ENCODE results near the gene SLC30A4. TPM values are rescaled to one million over a fixed set of nuclear protein-coding genes. Genes with fewer than 3 reads are reported as not detected.

The SLC30A4 gene
- total and polyA plus RNA-seq, 2 donors (not counting 1 experiment from before 2014, with no cell fraction given), result 6.7 to 9.1 TPM

DNA sequence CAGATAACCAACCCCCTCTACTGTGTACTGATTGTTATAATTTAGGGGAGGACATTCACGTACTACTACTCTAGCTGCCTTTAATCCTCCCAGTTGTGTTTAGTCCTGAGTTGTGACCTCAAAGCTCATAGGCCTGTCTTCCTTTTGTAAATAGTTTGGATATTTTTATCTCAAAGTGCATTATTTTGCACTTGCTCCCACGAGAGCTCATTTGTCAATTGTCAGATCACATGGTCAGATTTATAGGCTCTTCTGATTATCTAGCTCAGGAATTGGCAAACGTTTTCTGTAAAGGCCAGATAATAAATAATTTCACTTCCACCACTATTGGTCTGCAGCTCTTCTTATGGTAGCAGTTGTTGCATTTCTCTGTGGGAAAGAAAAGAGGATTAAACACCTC, 14.4 kb upstream of the SLC30A4 start:
- no peak overlapping the region for H3K4me2 ChIP-seq (replicated peaks; ENCODE audit: low read depth, low read length, poor library complexity, severe bottlenecking)
- H2AFZ ChIP-seq (ENCODE audit: insufficient read depth, low read depth, low read length, poor library complexity, severe bottlenecking), result no peak overlapping the region
- POLR2A ChIA-PET, result no interaction called here
- Mint-ChIP-seq H3K4me1 (no peaks in the 10 kb centered on the region), H3K4me3 (no peak overlapping the region), H3K9me3 (ENCODE audit: insufficient read depth) (no peaks in the 10 kb centered on the region), H3K27ac (no peak overlapping the region), H3K27me3 (peaks cover 3% of the 10 kb centered on the region)
- H3K4me3 ChIP-seq (ENCODE audit: control extremely low read depth in 1 of 5, extremely low read depth in 1 of 5, insufficient read depth in 1 of 5, low read depth in 2 of 5, low read length in 4 of 5), result no peak overlapping the region
- no CpG with 5 or more reads among the region's 3 CpGs for WGBS (ENCODE audit: insufficient coverage)
- no peak overlapping the region for H3K9ac ChIP-seq (ENCODE audit: low read length)
- intact Hi-C loops (cut with micrococcal nuclease), result no loop called here
- H3K4me1 ChIP-seq (ENCODE audit: control insufficient read depth in 2 of 2, insufficient read depth in 2 of 2, low read length in 2 of 2), result no peaks in the 10 kb centered on the region
- CTCF ChIA-PET, result no interaction called here
- TF ChIP-seq, protein P1, sequence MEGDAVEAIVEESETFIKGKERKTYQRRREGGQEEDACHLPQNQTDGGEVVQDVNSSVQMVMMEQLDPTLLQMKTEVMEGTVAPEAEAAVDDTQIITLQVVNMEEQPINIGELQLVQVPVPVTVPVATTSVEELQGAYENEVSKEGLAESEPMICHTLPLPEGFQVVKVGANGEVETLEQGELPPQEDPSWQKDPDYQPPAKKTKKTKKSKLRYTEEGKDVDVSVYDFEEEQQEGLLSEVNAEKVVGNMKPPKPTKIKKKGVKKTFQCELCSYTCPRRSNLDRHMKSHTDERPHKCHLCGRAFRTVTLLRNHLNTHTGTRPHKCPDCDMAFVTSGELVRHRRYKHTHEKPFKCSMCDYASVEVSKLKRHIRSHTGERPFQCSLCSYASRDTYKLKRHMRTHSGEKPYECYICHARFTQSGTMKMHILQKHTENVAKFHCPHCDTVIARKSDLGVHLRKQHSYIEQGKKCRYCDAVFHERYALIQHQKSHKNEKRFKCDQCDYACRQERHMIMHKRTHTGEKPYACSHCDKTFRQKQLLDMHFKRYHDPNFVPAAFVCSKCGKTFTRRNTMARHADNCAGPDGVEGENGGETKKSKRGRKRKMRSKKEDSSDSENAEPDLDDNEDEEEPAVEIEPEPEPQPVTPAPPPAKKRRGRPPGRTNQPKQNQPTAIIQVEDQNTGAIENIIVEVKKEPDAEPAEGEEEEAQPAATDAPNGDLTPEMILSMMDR (IDR thresholded peaks at IDR 0.05), result no peak
- TF ChIP-seq EZH2 (IDR thresholded peaks at IDR 0.05; ENCODE audit: borderline replicate concordance, insufficient read depth, low read depth, low read length, poor library complexity, severe bottlenecking), result no peak
- H3K79me2 ChIP-seq (ENCODE audit: control insufficient read depth, insufficient read depth, low read length), result no peaks in the 10 kb centered on the region
- no peaks in the 10 kb centered on the region for H3K27me3 ChIP-seq (replicated peaks in 1 of 4; ENCODE audit: control extremely low read depth in 1 of 4, control insufficient read depth in 3 of 4, insufficient read depth in 4 of 4, low read length in 3 of 4)
- H3K27ac ChIP-seq (ENCODE audit: low read length in 2 of 2), result no peak overlapping the region
- DNase-seq, result no peak
- H3K36me3 ChIP-seq (replicated peaks in 1 of 2; ENCODE audit: control extremely low read depth in 1 of 2, control insufficient read depth in 1 of 2, extremely low read depth in 1 of 2, insufficient read depth in 2 of 2, low read length in 1 of 2), result no peaks in the 10 kb centered on the region
- H3K9me3 ChIP-seq (ENCODE audit: control extremely low read depth in 1 of 3, control insufficient read depth in 2 of 3, insufficient read depth in 1 of 3, low read length in 2 of 3), result no peaks in the 10 kb centered on the region
- ATAC-seq (ENCODE audit: low read depth), result no peak
- H4K20me1 ChIP-seq (ENCODE audit: control insufficient read depth, insufficient read depth, low read length, poor library complexity, severe bottlenecking), result no peaks in the 10 kb centered on the region

DNA sequence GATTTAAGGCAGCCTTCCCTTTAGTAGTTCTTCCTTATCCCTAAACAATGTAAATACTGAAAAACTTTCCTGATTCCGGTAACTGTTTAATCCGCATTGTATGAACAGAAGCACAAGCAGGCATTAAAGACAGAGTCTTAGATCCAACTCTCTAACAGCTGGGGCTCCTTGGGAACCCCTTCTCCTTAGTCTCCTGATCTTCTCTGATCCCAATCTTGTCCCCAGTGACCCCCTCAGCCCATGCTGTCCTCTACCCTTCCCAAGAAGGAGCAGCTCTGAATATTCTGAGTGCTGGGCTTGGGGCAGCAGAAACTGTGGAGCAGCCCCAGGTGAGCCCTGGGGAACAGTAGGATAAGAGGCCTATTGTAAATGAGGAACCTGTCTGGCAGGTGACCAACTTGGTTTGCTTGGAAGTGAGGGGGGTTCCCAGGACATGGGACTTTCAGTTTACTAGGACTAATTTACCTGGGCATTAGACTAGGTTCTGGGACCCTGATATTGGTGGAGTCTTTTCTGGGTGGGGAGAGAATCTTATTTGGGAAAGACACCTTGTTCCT, 13.0 kb upstream of the SLC30A4 start:
- H3K27me3 ChIP-seq (replicated peaks in 1 of 4; ENCODE audit: control extremely low read depth in 1 of 4, control insufficient read depth in 3 of 4, insufficient read depth in 4 of 4, low read length in 3 of 4), result no peaks in the 10 kb centered on the region
- WGBS (ENCODE audit: insufficient coverage), result 93% methylated on average over 2 of the region's 2 CpGs
- ChIA-PET POLR2A (no interaction called here), CTCF (interaction anchor here (1.2 kb wide), 1 partner anchor 35 kb away, joined by 3 read pairs; no protein-coding TSS in a partner anchor)
- no peak overlapping the region for H3K9ac ChIP-seq (ENCODE audit: low read length)
- Mint-ChIP-seq H3K4me3 (no peak overlapping the region), H3K27me3 (peaks cover 3% of the 10 kb centered on the region), H3K9me3 (ENCODE audit: insufficient read depth) (no peaks in the 10 kb centered on the region), H3K4me1 (no peaks in the 10 kb centered on the region), H3K27ac (no peak overlapping the region)
- no peaks in the 10 kb centered on the region for H3K9me3 ChIP-seq (ENCODE audit: control extremely low read depth in 1 of 3, control insufficient read depth in 2 of 3, insufficient read depth in 1 of 3, low read length in 2 of 3)
- no peak overlapping the region for H3K4me2 ChIP-seq (replicated peaks; ENCODE audit: low read depth, low read length, poor library complexity, severe bottlenecking)
- no peaks in the 10 kb centered on the region for H3K4me1 ChIP-seq (ENCODE audit: control insufficient read depth in 2 of 2, insufficient read depth in 2 of 2, low read length in 2 of 2)
- DNase-seq (no peak), ATAC-seq (ENCODE audit: low read depth) (no peak)
- H3K36me3 ChIP-seq (replicated peaks in 1 of 2; ENCODE audit: control extremely low read depth in 1 of 2, control insufficient read depth in 1 of 2, extremely low read depth in 1 of 2, insufficient read depth in 2 of 2, low read length in 1 of 2), result no peaks in the 10 kb centered on the region
- H2AFZ ChIP-seq (ENCODE audit: insufficient read depth, low read depth, low read length, poor library complexity, severe bottlenecking), result no peak overlapping the region
- intact Hi-C loops (cut with micrococcal nuclease), result no loop called here
- no peak for TF ChIP-seq EZH2 (IDR thresholded peaks at IDR 0.05; ENCODE audit: borderline replicate concordance, insufficient read depth, low read depth, low read length, poor library complexity, severe bottlenecking)
- TF ChIP-seq, protein P1 (IDR thresholded peaks at IDR 0.05), result no peak
- no peaks in the 10 kb centered on the region for H3K79me2 ChIP-seq (ENCODE audit: control insufficient read depth, insufficient read depth, low read length)
- H3K27ac ChIP-seq (ENCODE audit: low read length in 2 of 2), result no peak overlapping the region
- no peak overlapping the region for H3K4me3 ChIP-seq (ENCODE audit: control extremely low read depth in 1 of 5, extremely low read depth in 1 of 5, insufficient read depth in 1 of 5, low read depth in 2 of 5, low read length in 4 of 5)
- H4K20me1 ChIP-seq (ENCODE audit: control insufficient read depth, insufficient read depth, low read length, poor library complexity, severe bottlenecking), result no peaks in the 10 kb centered on the region

Data from B cell (primary cell).